Neural progenitor cell (in vitro differentiated cells): Measurements from ENCODE around the gene PSEN2.

Source experiments
- EZH2 ChIP-seq: fragments of 200-600 bp; sonication (generic); IDR thresholded peaks from 2 replicates; pipeline ENCODE4 v1.6.1; 2017; ENCODE audit warnings: antibody characterized with exemption, mild to moderate bottlenecking, moderate library complexity
- EZH2phosphoT487 ChIP-seq: fragments of 200-600 bp; sonication (generic); IDR thresholded peaks from 2 replicates; pipeline ENCODE4 v1.6.1; 2017; ENCODE audit warnings: antibody characterized with exemption
- TF ChIP-seq, protein P1 (sequence below): fragments of 200-600 bp; sonication (generic); IDR thresholded peaks from 2 replicates; pipeline ENCODE4 v1.5.1; 2017; ENCODE audit warnings: antibody characterized with exemption, mild to moderate bottlenecking

DNA sequence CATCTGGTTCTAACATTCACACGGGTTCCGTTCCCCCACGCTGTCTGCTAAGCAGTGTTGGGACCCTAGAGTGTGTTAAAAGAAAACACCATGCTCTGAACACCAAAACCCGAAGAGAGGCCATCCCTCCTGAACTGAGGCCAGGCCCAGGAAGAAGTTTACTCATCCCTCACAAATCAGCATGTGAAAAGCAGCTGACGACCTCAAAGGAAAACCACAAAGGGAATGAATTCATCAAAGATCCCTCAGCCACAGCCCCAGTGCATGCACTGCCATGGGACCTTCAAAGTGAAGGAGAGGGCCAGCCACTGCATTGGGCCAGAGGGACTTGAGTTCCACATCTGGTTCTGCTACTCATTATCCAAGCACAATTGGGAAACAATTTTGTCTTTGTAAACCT, 7.0 kb upstream of the PSEN2 start:
- TF ChIP-seq, protein P1, sequence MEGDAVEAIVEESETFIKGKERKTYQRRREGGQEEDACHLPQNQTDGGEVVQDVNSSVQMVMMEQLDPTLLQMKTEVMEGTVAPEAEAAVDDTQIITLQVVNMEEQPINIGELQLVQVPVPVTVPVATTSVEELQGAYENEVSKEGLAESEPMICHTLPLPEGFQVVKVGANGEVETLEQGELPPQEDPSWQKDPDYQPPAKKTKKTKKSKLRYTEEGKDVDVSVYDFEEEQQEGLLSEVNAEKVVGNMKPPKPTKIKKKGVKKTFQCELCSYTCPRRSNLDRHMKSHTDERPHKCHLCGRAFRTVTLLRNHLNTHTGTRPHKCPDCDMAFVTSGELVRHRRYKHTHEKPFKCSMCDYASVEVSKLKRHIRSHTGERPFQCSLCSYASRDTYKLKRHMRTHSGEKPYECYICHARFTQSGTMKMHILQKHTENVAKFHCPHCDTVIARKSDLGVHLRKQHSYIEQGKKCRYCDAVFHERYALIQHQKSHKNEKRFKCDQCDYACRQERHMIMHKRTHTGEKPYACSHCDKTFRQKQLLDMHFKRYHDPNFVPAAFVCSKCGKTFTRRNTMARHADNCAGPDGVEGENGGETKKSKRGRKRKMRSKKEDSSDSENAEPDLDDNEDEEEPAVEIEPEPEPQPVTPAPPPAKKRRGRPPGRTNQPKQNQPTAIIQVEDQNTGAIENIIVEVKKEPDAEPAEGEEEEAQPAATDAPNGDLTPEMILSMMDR: no peak
- TF ChIP-seq EZH2: no peak
- no peak for TF ChIP-seq EZH2phosphoT487
